22Rv1 (cell line): Measurements from ENCODE around the gene ABL1.
"Not testable (repeated sequence)": the region's sequence is repeated elsewhere in the genome, so short reads cannot be mapped to it uniquely, and the experiment has no call there.

ENCODE experiments used
- H3K27ac ChIP-seq: fragments of 450-650 bp; 2 replicates; pipeline ENCODE4 v1.5.1; 2017
- CTCF ChIP-seq: fragments of 450-650 bp; IDR thresholded peaks from 2 replicates; pipeline ENCODE4 v1.5.1; 2017; ENCODE audit warnings: mild to moderate bottlenecking
- ZFX ChIP-seq: fragments of 450-650 bp; IDR thresholded peaks from 2 replicates; pipeline ENCODE4 v1.6.1; 2017; ENCODE audit warnings: antibody characterized with exemption, borderline replicate concordance

ABL1 gene

GRCh38 chr9:130834371-130835336 is at the start of gene ABL1:
ABL1 (plus strand) TSS chr9:130835254; CDS start chr9:130835447, 193 bp downstream.
- TF ChIP-seq CTCF (0 out of 2 replicates have a peak, but pooled peaks have one; percentile 2), ZFX (no peak)
- H3K27ac ChIP-seq: peak within 1 kb of the TSS; percentile 74

GRCh38 chr9:130785940-130786508 is 49.0 kb upstream of the ABL1 start:
- H3K27ac ChIP-seq: no peak overlapping the region
- TF ChIP-seq ZFX (no peak), CTCF (no peak)

DNA sequence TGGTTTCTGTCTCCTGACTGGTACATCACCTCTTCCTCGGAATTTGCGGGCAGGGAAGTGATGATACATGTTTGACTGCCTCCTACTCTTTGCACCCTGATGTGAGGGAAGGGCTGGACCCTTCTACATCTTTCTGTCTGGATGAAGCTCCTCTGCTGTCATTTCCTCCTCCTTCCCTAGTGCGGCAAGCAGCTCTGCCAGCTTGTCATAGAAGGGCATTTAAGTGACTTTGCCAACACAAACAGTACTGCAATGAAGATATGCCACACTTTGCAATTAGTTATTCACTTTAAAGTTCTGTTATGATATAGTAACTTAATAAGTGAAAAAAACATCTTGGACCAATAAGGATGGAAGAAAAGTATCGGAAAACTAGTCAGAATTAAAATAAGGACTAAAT is 48.5 kb upstream of the ABL1 start:
- TF ChIP-seq CTCF (no peak), ZFX (no peak)
- no peak overlapping the region for H3K27ac ChIP-seq

DNA sequence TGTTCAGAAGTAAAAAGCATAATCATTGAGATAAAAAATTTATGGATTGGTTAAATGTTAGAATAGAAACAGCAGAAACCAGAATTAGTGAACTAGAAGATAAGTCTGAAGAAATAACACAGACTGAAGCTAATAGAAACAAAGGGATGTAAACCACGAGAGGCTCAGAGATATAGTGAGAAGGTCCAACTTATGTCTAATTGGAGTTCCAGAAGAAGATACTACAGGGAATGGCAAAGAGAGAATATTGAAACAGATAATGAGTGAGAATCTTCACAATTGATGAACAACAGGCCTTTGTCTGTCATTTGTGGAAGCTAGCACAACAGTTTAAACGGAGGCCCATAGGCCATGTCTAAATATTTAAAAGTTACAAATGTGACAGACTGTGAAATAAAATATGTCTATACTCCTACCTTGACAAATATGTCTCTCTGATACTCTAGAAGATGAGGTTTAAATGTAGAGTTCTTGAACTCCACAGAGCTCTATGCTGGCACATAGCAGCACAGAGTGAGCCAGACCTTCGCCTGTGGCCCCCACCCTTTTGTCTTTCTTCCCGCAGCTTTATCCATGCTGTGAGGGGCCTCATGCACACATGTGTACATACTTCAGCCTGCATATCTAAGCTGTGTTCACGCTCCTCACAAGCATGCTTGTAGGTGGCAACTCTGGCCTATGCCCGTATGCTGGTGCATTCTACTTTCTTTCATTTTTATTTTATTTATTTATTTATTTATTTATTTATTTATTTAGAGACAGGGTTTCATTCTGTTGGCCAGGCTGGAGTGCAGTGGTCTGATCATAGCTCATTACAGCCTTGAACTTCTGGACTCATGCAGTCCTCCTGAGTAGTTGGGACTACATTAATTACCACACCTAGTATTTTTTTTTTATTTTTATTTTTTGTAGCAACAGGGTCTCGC is 45.0 kb upstream of the ABL1 start:
- H3K27ac ChIP-seq: no peak overlapping the region
- TF ChIP-seq CTCF: no peak
- no peak for TF ChIP-seq ZFX

DNA sequence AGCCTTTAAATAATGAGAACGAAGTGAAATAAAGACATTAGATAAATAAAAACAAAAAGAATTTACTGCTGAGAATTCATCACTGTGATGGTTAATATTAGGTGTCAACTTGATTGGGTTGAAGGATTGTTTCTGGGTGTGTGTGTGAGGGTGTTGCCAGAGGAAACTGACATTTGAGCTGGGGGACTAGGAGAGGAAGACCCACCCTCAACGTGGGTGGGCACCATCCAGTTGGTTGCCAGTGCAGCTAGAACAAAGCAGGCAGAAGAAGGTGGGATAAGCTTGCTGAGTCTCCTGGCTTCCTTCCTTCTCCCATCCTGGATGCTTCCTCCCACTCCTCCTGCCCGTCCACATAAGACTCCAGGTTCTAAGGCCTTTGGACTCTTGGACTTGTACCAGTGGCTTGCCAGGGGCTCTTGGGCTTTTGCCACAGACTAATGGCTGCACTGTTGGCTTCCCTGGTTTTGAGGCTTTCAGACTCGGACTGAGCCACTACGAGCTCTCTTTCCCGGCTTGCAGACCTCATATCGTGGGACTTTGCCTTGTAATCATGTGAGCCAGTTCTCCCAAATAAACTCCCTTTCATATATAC is 43.7 kb upstream of the ABL1 start:
- no peak for TF ChIP-seq ZFX
- TF ChIP-seq CTCF: no peak
- no peak overlapping the region for H3K27ac ChIP-seq

- TF ChIP-seq CTCF: no peak
- TF ChIP-seq ZFX: no peak
- H3K27ac ChIP-seq: no peak overlapping the region
These were observed 41.5 kb upstream of the ABL1 start for GRCh38 chr9:130793589-130793988.

DNA sequence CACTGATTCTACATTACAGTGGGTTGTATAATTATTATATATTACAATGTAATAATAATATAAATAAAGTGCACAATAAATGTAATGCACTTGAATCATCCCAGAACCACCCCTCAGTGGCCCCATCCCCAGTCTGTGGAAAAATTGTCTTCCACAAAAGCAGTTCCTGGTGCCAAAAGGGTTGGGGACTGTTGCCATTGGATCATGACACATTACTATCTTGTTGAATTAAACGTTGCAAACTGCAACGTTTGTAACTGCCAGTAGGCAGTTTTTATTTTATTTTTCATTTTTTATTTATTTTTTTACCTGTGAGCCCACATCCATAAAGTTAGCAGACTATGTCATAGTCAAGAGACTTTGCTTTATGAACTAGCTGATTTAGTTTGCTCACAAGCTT is 41.0 kb upstream of the ABL1 start:
- H3K27ac ChIP-seq: not testable (repeated sequence)

DNA sequence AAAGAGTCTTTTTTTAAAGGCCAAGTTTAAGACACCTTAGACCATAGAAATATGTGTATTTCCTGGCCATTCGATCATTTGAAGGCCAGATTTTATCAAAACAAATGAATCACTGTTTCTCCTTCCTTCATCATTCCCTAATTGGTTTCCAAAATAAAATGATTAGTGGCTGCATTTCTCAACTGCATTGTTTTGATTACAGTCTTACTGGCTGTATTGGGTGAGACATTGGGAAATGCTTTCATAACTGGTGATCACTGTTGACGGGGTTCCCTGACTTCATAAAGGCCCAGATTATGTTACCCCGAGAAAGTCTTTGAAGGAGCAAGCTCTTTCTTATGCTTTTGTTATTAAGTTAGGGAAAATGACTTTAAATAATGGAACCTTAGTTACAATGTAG is 40.6 kb upstream of the ABL1 start:
- not testable (repeated sequence) for H3K27ac ChIP-seq
